Panc1 (cell line): ENCODE results near the gene EIF2S2. TPM values are rescaled to one million over a fixed set of nuclear protein-coding genes. Genes with fewer than 3 reads are reported as not detected.

ENCODE experiments used
- ATAC-seq: fragments of 200-7000 bp; cut with Tn5 transposase; 2 replicates; pipeline ENCODE4 v1.9.1; 2020; ENCODE audit warnings: mild to moderate bottlenecking, moderate library complexity
- BruUV-seq: library from RNA; stranded (reverse); fragments of 400-500 nt; replicated peaks from 2 replicates; lab custom pipeline; 2021; lab: Mats Ljungman, UMichigan
- CTCF ChIA-PET: fragments of 300-600 bp; sonication (Branson Sonifier 250); formaldehyde crosslinking; loops from one replicate; lab custom pipeline; 2022; ENCODE audit warnings: antibody characterized with exemption; lab: Charles Lee
- POLR2A ChIA-PET: fragments of 300-600 bp; sonication (Branson Sonifier 250); formaldehyde crosslinking; loops from one replicate; lab custom pipeline; 2022; ENCODE audit warnings: antibody characterized with exemption; lab: Charles Lee
- DNase-seq: peaks from one replicate; pipeline ENCODE4 v3.0.0-alpha.2; 2010; ENCODE audit warnings: low read depth, low spot score
- H3K27ac ChIP-seq: 2 replicates; pipeline ENCODE4 v1.5.1; 2011; ENCODE audit warnings: mild to moderate bottlenecking, low read length, inconsistent platforms
- H3K27me3 ChIP-seq: fragments of 200-500 bp; sonication (Bioruptor generic); 2 replicates; pipeline ENCODE4 v1.6.0; 2014; ENCODE audit warnings: low read length, inconsistent platforms; ENCODE audit not compliant: control insufficient read depth, insufficient read depth
- H3K36me3 ChIP-seq: fragments of 200-500 bp; sonication (Bioruptor generic); 2 replicates; pipeline ENCODE4 v1.5.1; 2014; ENCODE audit warnings: inconsistent platforms, mild to moderate bottlenecking, low read length, moderate library complexity; ENCODE audit not compliant: control insufficient read depth, insufficient read depth
- H3K4me1 ChIP-seq: 2 replicates; pipeline ENCODE4 v1.5.1; 2011; ENCODE audit warnings: inconsistent platforms, mild to moderate bottlenecking, low read length, moderate library complexity; ENCODE audit not compliant: control insufficient read depth, insufficient read depth
- H3K4me3 ChIP-seq, 2 experiments: 2 replicates each; pipeline ENCODE4 v1.5.1; 2011 to 2012; ENCODE audit warnings: low read depth in 2 of 2, low read length in 2 of 2, mild to moderate bottlenecking in 2 of 2, inconsistent platforms in 1 of 2, moderate library complexity in 1 of 2
- H3K9me3 ChIP-seq: fragments of 200-500 bp; sonication (Bioruptor generic); 2 replicates; pipeline ENCODE4 v1.5.1; 2014; ENCODE audit warnings: low read depth, mild to moderate bottlenecking, inconsistent platforms, low read length, moderate library complexity; ENCODE audit not compliant: control insufficient read depth, insufficient read depth
- CTCF ChIP-seq: fragments of 450-650 bp; IDR thresholded peaks from 2 replicates; pipeline ENCODE4 v1.5.1; 2017; ENCODE audit warnings: mild to moderate bottlenecking
- POLR2AphosphoS5 ChIP-seq: IDR thresholded peaks from 2 replicates; pipeline ENCODE4 v1.6.1; 2012; ENCODE audit warnings: mild to moderate bottlenecking, low read depth, low read length, moderate library complexity
- REST ChIP-seq, 2 experiments: IDR thresholded peaks; 2 replicates each; pipeline ENCODE4 v1.6.1; 2011 to 2012; ENCODE audit warnings: low read depth in 2 of 2, control low read depth in 1 of 2, low read length in 1 of 2, mild to moderate bottlenecking in 1 of 2, moderate library complexity in 1 of 2; ENCODE audit not compliant: insufficient read depth in 1 of 2
- SIN3A ChIP-seq: IDR thresholded peaks from 2 replicates; pipeline ENCODE4 v1.6.1; 2012; ENCODE audit warnings: low read depth, mild to moderate bottlenecking, low read length, moderate library complexity, borderline replicate concordance; ENCODE audit not compliant: insufficient read depth
- TCF7L2 ChIP-seq: IDR thresholded peaks from 2 replicates; pipeline ENCODE4 v1.6.1; 2011; ENCODE audit warnings: mild to moderate bottlenecking, low read depth, low read length, inconsistent platforms
- in situ Hi-C: cut with HindIII; loops from 2 replicates; pipeline ENCODE4 v1.10.0; 2016; ENCODE audit warnings: low sequenced_read_pairs, low pct_unique_long_range_greater_than_20kb
- intact Hi-C: fragments of 100-400 bp; cut with micrococcal nuclease; formaldehyde crosslinking; loops from one replicate; pipeline ENCODE4 v1.10.0; 2022; ENCODE audit not compliant: unreplicated experiment
- total RNA-seq: library from RNA; stranded (reverse); gene quantifications from one replicate; pipeline ENCODE4 v1.2.1, GENCODE V29; 2021; ENCODE audit not compliant: unreplicated experiment

Gene EIF2S2
- total RNA-seq, 1 experiment from 2014 or later: 82.0 TPM

- Histone ChIP-seq H3K36me3 (peaks cover 55% of the 10 kb centered on the region), H3K27me3 (no peaks in the 10 kb centered on the region), H3K4me1 (peaks cover 11% of the 10 kb centered on the region; the same call in 1 of the 2 replicates), H3K9me3 (no peaks in the 10 kb centered on the region), H3K27ac (no peak overlapping the region), H3K4me3 (no peak overlapping the region)
- intact Hi-C loops: no loop called here
- no peak for TF ChIP-seq CTCF
- ChIA-PET POLR2A (interaction anchor here (0.5 kb wide), 1 partner anchor 184 kb away, joined by 12 read pairs; no protein-coding TSS in a partner anchor), CTCF (no interaction called here)
- in situ Hi-C loops: no loop called here
- no peak for DNase-seq
- no peak for ATAC-seq
- no TSS peak for BruUV-seq
Observed at GRCh38 chr20:34104059-34104458, 8.0 kb downstream of the EIF2S2 start.

- in situ Hi-C loops (no loop called here), intact Hi-C loops (no loop called here)
- peaks cover 53% of the 10 kb centered on the region for H3K36me3 ChIP-seq
- BruUV-seq: no TSS peak
- H3K27ac ChIP-seq: no peak overlapping the region
- ATAC-seq: no peak
- POLR2A ChIA-PET: interaction anchor here (0.6 kb wide), 1 partner anchor 35 kb away, joined by 6 read pairs; no protein-coding TSS in a partner anchor
- CTCF ChIA-PET: no interaction called here
- DNase-seq: no peak
- no peaks in the 10 kb centered on the region for H3K4me1 ChIP-seq
- no peaks in the 10 kb centered on the region for H3K27me3 ChIP-seq
- TF ChIP-seq SIN3A (no peak), REST (IDR thresholded peaks at IDR 0.05; ENCODE audit: insufficient read depth in 1 of 2, low read depth in 2 of 2, low read length in 1 of 2) (no peak), POLR2AphosphoS5 (no peak), CTCF (no peak), TCF7L2 (no peak)
- H3K9me3 ChIP-seq: no peaks in the 10 kb centered on the region
- no peak overlapping the region for H3K4me3 ChIP-seq
Observed at GRCh38 chr20:34102342-34102741, 9.7 kb downstream of the EIF2S2 start.
